ENCODE measurements around the gene MTHFSD.

DNA sequence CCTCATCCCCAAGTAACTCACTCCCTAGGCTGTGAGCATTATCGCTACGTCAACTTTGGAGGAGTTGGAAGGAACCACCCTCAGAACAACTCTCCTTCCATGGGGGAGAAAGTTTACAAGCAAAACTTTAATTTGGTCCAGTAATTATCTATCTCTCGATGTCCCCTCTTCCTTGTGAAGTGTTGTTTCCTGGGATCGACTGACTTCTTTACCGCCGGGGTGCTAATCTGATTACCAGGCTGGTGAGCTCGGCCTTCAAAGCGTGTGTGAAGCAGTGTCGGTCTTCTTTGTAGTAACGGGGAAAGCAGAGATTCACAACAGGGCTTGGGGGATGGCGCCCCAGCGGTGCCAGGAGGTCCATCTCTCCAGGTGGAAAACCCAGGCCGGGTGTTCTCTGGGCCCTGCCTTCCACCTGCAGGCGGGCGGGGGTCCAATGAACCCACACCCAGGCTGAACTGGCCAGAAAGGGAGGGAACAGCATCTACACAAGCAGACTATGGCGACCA is 59.2 kb downstream of the MTHFSD start:
- TF ChIP-seq PBX3 (IDR thresholded peaks at IDR 0.05), result no peak
- TF ChIP-seq GABPA (IDR thresholded peaks at IDR 0.05; ENCODE audit: low read depth), result no peak
